CD14-positive monocyte (primary cell): ENCODE data around the gene COMP. TPM values are rescaled to one million over a fixed set of nuclear protein-coding genes. Genes with fewer than 3 reads are reported as not detected.

Experiments used
- DNase-seq, 3 donors: peaks; one replicate each; pipeline ENCODE4 v3.0.0-alpha.2; 2011 to 2022
- H2AFZ ChIP-seq: 2 replicates; pipeline ENCODE4 v1.6.0; 2012; ENCODE audit warnings: mild to moderate bottlenecking, low read depth, low read length, inconsistent platforms; ENCODE audit not compliant: insufficient read depth, poor library complexity, severe bottlenecking
- H3K27ac ChIP-seq, 2 donors: 1 replicate in 1 of 2; 2 replicates in 1 of 2; pipeline ENCODE4 v1.5.1; 2012 to 2013; ENCODE audit warnings: low read length in 2 of 2, control low read depth in 1 of 2, inconsistent platforms in 1 of 2, low read depth in 1 of 2, mild to moderate bottlenecking in 1 of 2
- H3K27me3 ChIP-seq, 2 donors: one replicate each; pipeline versions ENCODE4 v1.6.0 to v1.6.1; 2011 to 2013; ENCODE audit warnings: low read length in 2 of 2; ENCODE audit not compliant: control insufficient read depth in 2 of 2, insufficient read depth in 2 of 2
- H3K36me3 ChIP-seq, 2 donors: replicated peaks in 1 of 2; 1 replicate in 1 of 2; 2 replicates in 1 of 2; pipeline versions ENCODE4 v1.5.1 to v1.6.1; 2012 to 2013; ENCODE audit warnings: low read length in 2 of 2, control low read depth in 1 of 2, inconsistent platforms in 1 of 2, mild to moderate bottlenecking in 1 of 2; ENCODE audit not compliant: insufficient read depth in 2 of 2, control insufficient read depth in 1 of 2
- H3K4me1 ChIP-seq, 2 donors: 1 replicate in 1 of 2; 2 replicates in 1 of 2; pipeline versions ENCODE4 v1.5.1 to v1.6.1; 2012 to 2013; ENCODE audit warnings: low read length in 2 of 2, control low read depth in 1 of 2, inconsistent platforms in 1 of 2, mild to moderate bottlenecking in 1 of 2, moderate library complexity in 1 of 2; ENCODE audit not compliant: insufficient read depth in 2 of 2, control insufficient read depth in 1 of 2
- H3K4me2 ChIP-seq: replicated peaks from 2 replicates; pipeline ENCODE3; 2012; ENCODE audit warnings: low read length, moderate library complexity, mild to moderate bottlenecking; ENCODE audit not compliant: poor library complexity, severe bottlenecking; ENCODE audit errors: extremely low read depth
- H3K4me3 ChIP-seq, 3 experiments: fragments of 200-600 bp in 1 of 3; sonication (generic) in 1 of 3; replicated peaks in 1 of 3; 1 replicate in 2 of 3; 2 replicates in 1 of 3; pipeline ENCODE4 v1.5.1; 2011 to 2013; ENCODE audit warnings: low read length in 3 of 3, mild to moderate bottlenecking in 3 of 3, control low read depth in 2 of 3, low read depth in 2 of 3, inconsistent platforms in 1 of 3, moderate library complexity in 1 of 3
- H3K79me2 ChIP-seq: 2 replicates; pipeline ENCODE4 v1.6.0; 2012; ENCODE audit warnings: mild to moderate bottlenecking, control low read depth, inconsistent platforms, low read length, moderate library complexity; ENCODE audit not compliant: insufficient read depth
- H3K9ac ChIP-seq: 2 replicates; pipeline ENCODE4 v1.6.0; 2017; ENCODE audit warnings: low read length, mild to moderate bottlenecking; ENCODE audit not compliant: insufficient read depth, poor library complexity, severe bottlenecking
- H3K9me3 ChIP-seq, 2 donors: replicated peaks in 1 of 2; 1 replicate in 1 of 2; 2 replicates in 1 of 2; pipeline versions ENCODE4 v1.5.1 to v1.6.1; 2012 to 2013; ENCODE audit warnings: low read length in 2 of 2, control low read depth in 1 of 2; ENCODE audit not compliant: control insufficient read depth in 1 of 2, insufficient read depth in 1 of 2
- H4K20me1 ChIP-seq: 2 replicates; pipeline ENCODE4 v1.6.0; 2012; ENCODE audit warnings: mild to moderate bottlenecking, low read length, control low read depth, moderate library complexity; ENCODE audit not compliant: insufficient read depth
- H3K27ac Mint-ChIP-seq, 7 donors: one replicate each; pipeline ENCODE4 v1.8.0; 2020; ENCODE audit warnings: mild to moderate bottlenecking in 7 of 7, mixed read lengths in 7 of 7, moderate library complexity in 6 of 7, inconsistent platforms in 2 of 7
- H3K27me3 Mint-ChIP-seq, 3 donors: one replicate each; pipeline ENCODE4 v1.8.0; 2021 to 2022; ENCODE audit warnings: low read depth in 3 of 3, mild to moderate bottlenecking in 3 of 3, mixed read lengths in 3 of 3, moderate library complexity in 3 of 3, inconsistent platforms in 1 of 3
- H3K36me3 Mint-ChIP-seq, 2 donors: one replicate each; pipeline ENCODE4 v1.8.0; 2020; ENCODE audit warnings: mixed read lengths in 2 of 2, inconsistent platforms in 1 of 2, mild to moderate bottlenecking in 1 of 2
- H3K4me1 Mint-ChIP-seq: one replicate; pipeline ENCODE4 v1.8.0; 2020; ENCODE audit warnings: mild to moderate bottlenecking, mixed read lengths
- H3K4me3 Mint-ChIP-seq, 2 donors: one replicate each; pipeline ENCODE4 v1.8.0; 2020; ENCODE audit warnings: mild to moderate bottlenecking in 2 of 2, mixed read lengths in 2 of 2, moderate library complexity in 1 of 2
- H3K9me3 Mint-ChIP-seq, 7 donors: one replicate each; pipeline ENCODE4 v1.8.0; 2020 to 2022; ENCODE audit warnings: mixed read lengths in 7 of 7, mild to moderate bottlenecking in 6 of 7, moderate library complexity in 6 of 7, inconsistent platforms in 2 of 7
- WGBS: methylation state at CpG from one replicate; pipeline ENCODE4 v1.1.5; 2013; ENCODE audit warnings: missing lambda C conversion rate; ENCODE audit not compliant: insufficient coverage; 5-methylcytosine and 5-hydroxymethylcytosine counted together
- intact Hi-C, 2 donors: fragments of 100-400 bp; cut with micrococcal nuclease; formaldehyde crosslinking; loops; one replicate each; pipeline versions ENCODE4 v1.15.0 to v1.15.1; 2023
- polyA plus RNA-seq, 3 donors: library from polyadenylated mRNA; depleted of rRNA in 1 of 3; unstranded in 2 of 3; stranded (reverse) in 1 of 3; fragments of 300-500 nt in 2 of 3; fragments of >200 nt in 1 of 3; fragmentation: Illumina TruSeq in 2 of 3; gene quantifications; 1 replicate in 2 of 3; 2 replicates in 1 of 3; pipeline ENCODE4 v1.2.3, GENCODE V29; 2012 to 2021
- TF ChIP-seq, protein P1 (sequence below): fragments of 200-600 bp; IDR thresholded peaks from one replicate; pipeline ENCODE4 v1.8.0; 2022; ENCODE audit warnings: antibody characterized with exemption, mild to moderate bottlenecking

COMP gene
- polyA plus RNA-seq, 3 donors: not detected

DNA sequence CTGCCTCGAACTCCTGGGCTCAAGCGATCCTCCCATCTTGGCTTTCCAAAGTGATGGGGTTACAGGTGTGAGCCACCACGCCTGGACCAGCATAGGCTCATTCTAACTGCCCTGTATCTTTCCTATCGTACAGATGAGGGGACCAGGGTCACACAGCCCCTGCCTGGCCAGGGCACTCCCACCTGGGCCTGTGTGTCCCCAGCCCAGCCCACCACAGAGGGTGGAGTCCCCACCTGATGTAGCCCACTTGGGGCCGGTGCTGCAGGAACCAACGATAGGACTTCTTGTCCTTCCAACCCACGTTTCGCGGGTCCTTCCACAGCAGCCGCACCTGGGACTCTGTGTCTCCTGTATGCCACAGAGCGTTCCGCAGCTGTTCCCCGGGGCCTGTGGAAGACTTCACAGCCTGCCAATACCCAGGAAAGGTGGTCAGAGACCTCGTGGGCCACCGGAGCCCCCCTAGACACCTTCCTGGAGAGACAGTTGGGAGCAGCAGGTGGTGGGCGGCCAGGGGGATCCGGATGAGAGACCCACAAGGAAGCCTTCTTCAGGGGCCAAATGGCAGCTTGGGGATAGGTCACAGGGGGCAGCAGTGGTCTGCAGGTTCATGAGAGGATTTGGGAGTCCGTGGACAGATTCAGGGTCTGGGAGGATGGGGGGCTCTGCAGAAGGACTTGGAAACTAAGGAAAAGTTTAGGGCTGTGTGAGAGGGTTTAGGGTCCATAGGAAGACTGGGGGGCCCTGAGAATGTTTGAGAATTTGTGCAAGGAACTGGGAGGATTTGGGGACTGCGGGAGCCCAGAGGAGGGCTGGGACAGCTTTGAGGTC, 6.9 kb downstream of the COMP start:
- H3K27me3 ChIP-seq: peaks cover 11 to 45% of the 10 kb centered on the region in 2 donors
- WGBS: 92% methylated on average over 18 of the region's 19 CpGs
- no peaks in the 10 kb centered on the region for H3K79me2 ChIP-seq
- peaks cover 0 to 15% of the 10 kb centered on the region in 2 donors for H3K9me3 ChIP-seq
- intact Hi-C loops: no loop called here
- no peak for DNase-seq
- Mint-ChIP-seq H3K4me3 (peak overlapping the region in 1 of 2 donors; percentile 73), H3K4me1 (peaks cover 36% of the 10 kb centered on the region), H3K9me3 (peaks cover 3 to 38% (median 20%) of the 10 kb centered on the region in 7 donors), H3K27ac (peak overlapping the region in 1 of 7 donors; percentile 38), H3K36me3 (peaks cover 6 to 7% of the 10 kb centered on the region in 2 donors), H3K27me3 (peaks cover 44 to 59% (median 49%) of the 10 kb centered on the region in 3 donors)
- H3K4me1 ChIP-seq: peaks cover 22 to 47% of the 10 kb centered on the region in 2 donors
- H3K4me3 ChIP-seq: no peak overlapping the region
- H3K36me3 ChIP-seq: no peaks in the 10 kb centered on the region
- H3K9ac ChIP-seq: no peak overlapping the region
- H3K4me2 ChIP-seq: no peak overlapping the region
- no peak overlapping the region for H2AFZ ChIP-seq
- H3K27ac ChIP-seq: no peak overlapping the region
- no peaks in the 10 kb centered on the region for H4K20me1 ChIP-seq
- TF ChIP-seq, protein P1, sequence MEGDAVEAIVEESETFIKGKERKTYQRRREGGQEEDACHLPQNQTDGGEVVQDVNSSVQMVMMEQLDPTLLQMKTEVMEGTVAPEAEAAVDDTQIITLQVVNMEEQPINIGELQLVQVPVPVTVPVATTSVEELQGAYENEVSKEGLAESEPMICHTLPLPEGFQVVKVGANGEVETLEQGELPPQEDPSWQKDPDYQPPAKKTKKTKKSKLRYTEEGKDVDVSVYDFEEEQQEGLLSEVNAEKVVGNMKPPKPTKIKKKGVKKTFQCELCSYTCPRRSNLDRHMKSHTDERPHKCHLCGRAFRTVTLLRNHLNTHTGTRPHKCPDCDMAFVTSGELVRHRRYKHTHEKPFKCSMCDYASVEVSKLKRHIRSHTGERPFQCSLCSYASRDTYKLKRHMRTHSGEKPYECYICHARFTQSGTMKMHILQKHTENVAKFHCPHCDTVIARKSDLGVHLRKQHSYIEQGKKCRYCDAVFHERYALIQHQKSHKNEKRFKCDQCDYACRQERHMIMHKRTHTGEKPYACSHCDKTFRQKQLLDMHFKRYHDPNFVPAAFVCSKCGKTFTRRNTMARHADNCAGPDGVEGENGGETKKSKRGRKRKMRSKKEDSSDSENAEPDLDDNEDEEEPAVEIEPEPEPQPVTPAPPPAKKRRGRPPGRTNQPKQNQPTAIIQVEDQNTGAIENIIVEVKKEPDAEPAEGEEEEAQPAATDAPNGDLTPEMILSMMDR: no peak

- H3K36me3 ChIP-seq: no peaks in the 10 kb centered on the region
- H3K4me1 ChIP-seq: peaks cover 17 to 32% of the 10 kb centered on the region in 2 donors
- H3K4me2 ChIP-seq: no peak overlapping the region
- H2AFZ ChIP-seq: no peak overlapping the region
- Mint-ChIP-seq H3K4me1 (peaks cover 24% of the 10 kb centered on the region), H3K36me3 (peaks cover 5 to 6% of the 10 kb centered on the region in 2 donors), H3K27ac (peak overlapping the region in 1 of 7 donors; percentile 41), H3K9me3 (peaks cover 3 to 27% (median 14%) of the 10 kb centered on the region in 7 donors), H3K27me3 (peaks cover 36 to 55% (median 40%) of the 10 kb centered on the region in 3 donors), H3K4me3 (no peak overlapping the region)
- H3K27ac ChIP-seq: no peak overlapping the region
- intact Hi-C loops: no loop called here
- H3K9me3 ChIP-seq: peaks cover 0 to 4% of the 10 kb centered on the region in 2 donors
- no peak overlapping the region for H3K9ac ChIP-seq
- TF ChIP-seq, protein P1: no peak
- no peak overlapping the region for H3K4me3 ChIP-seq
- H3K27me3 ChIP-seq: peaks cover 6 to 33% of the 10 kb centered on the region in 2 donors
- no peaks in the 10 kb centered on the region for H4K20me1 ChIP-seq
- no peak for DNase-seq
- no peaks in the 10 kb centered on the region for H3K79me2 ChIP-seq
- 80% methylated on average over 17 of the region's 22 CpGs for WGBS
Measured at GRCh38 chr19:18782559-18783225, 8.4 kb downstream of the COMP start.
